ENCODE measurements around the gene PTGES2. TPM values are rescaled to one million over a fixed set of nuclear protein-coding genes. Genes with fewer than 3 reads are reported as not detected.

PTGES2 gene
- 59.1 TPM for polyA plus RNA-seq
- long read RNA-seq, donor 1, transcript PTGES2-202 (7 exons, 2,331 nt) = major isoform, 10 of 10 reads
- long read RNA-seq, donor 1, partial matches to known transcripts = 0 of 10 reads
- long read RNA-seq, donor 1, other reads (novel, unspliced or antisense) = 0 of 10 reads
- long read RNA-seq, donor 2, transcript PTGES2-202 (7 exons, 2,331 nt) = major isoform, 30 of 31 reads
- long read RNA-seq, donor 2, partial matches to known transcripts = 0 of 31 reads
- long read RNA-seq, donor 2, other reads (novel, unspliced or antisense) = 0 of 31 reads
- long read RNA-seq, donor 3 = 0 reads
- long read RNA-seq, donor 4, partial matches to known transcripts = 0 of 1 reads
- long read RNA-seq, donor 4, other reads (novel, unspliced or antisense) = 0 of 1 reads
- long read RNA-seq, donor 5, transcript PTGES2-202 (7 exons, 2,331 nt) = major isoform, 16 of 16 reads
- long read RNA-seq, donor 5, partial matches to known transcripts = 0 of 16 reads
- long read RNA-seq, donor 5, other reads (novel, unspliced or antisense) = 0 of 16 reads
- long read RNA-seq, donor 6, transcript PTGES2-202 (7 exons, 2,331 nt) = major isoform, 15 of 15 reads
- long read RNA-seq, donor 6, partial matches to known transcripts = 0 of 15 reads
- long read RNA-seq, donor 6, other reads (novel, unspliced or antisense) = 0 of 15 reads
- long read RNA-seq, donor 7, transcript PTGES2-202 (7 exons, 2,331 nt) = major isoform, 7 of 7 reads
- long read RNA-seq, donor 7, partial matches to known transcripts = 0 of 7 reads
- long read RNA-seq, donor 7, other reads (novel, unspliced or antisense) = 0 of 7 reads
- long read RNA-seq, donor 8, transcript PTGES2-202 (7 exons, 2,331 nt) = major isoform, 21 of 22 reads
- long read RNA-seq, donor 8, partial matches to known transcripts = 0 of 22 reads
- long read RNA-seq, donor 8, other reads (novel, unspliced or antisense) = 0 of 22 reads
- long read RNA-seq, donor 9, transcript PTGES2-202 (7 exons, 2,331 nt) = major isoform, 13 of 13 reads
- long read RNA-seq, donor 9, partial matches to known transcripts = 0 of 13 reads
- long read RNA-seq, donor 9, other reads (novel, unspliced or antisense) = 0 of 13 reads
- long read RNA-seq, donor 10, transcript PTGES2-202 (7 exons, 2,331 nt) = major isoform, 27 of 33 reads
- long read RNA-seq, donor 10, partial matches to known transcripts = 6 of 33 reads
- long read RNA-seq, donor 10, other reads (novel, unspliced or antisense) = 0 of 33 reads
- long read RNA-seq, donor 11, transcript PTGES2-202 (7 exons, 2,331 nt) = major isoform, 13 of 14 reads
- long read RNA-seq, donor 11, partial matches to known transcripts = 0 of 14 reads
- long read RNA-seq, donor 11, other reads (novel, unspliced or antisense) = 0 of 14 reads

DNA sequence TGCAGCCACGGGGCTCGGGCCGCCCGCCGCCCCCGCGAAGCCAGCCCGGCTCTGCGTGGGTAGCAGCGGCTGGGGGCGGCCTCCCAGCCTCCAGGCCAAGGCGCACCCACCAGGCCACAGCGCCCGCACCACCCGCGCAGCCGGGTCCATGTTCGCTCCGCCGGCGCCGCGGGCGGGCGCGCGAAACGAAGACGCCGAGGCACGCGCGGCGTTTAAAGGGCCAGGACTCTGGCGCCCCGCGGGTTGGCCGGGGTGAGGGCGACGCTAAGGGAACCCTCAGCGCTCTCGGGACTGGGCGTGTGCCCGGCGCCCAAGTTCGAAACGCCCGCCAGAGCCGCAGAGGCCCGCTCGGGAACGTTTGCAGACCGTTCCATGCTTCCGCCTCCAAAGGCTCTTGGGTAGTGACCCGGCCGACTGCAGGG is at the start of gene PTGES2:
Gene PTGES2 (minus strand): TSS at position 162 of the 422 bp plus-strand sequence. CDS start 12 bp downstream, at position 150.
- H3K27me3 ChIP-seq (ENCODE audit: control insufficient read depth, insufficient read depth, low read length) = no peaks in the 10 kb centered on the region
- peaks cover 34% of the 10 kb centered on the region for H3K4me1 ChIP-seq (ENCODE audit: control insufficient read depth, insufficient read depth, low read length)
- WGBS (ENCODE audit: insufficient coverage, low lambda C conversion rate) = no CpG with 5 or more reads among the region's 56 CpGs
- H3K36me3 ChIP-seq (ENCODE audit: control insufficient read depth, insufficient read depth, low read length) = peaks cover 31% of the 10 kb centered on the region
- DNase-seq = peak; percentile 78 to 93
- peak within 1 kb of the TSS; percentile 100 for H3K4me3 ChIP-seq (ENCODE audit: low read length)
- peak within 1 kb of the TSS; percentile 97 for H3K27ac ChIP-seq (ENCODE audit: low read length)
- H3K9me3 ChIP-seq (ENCODE audit: control insufficient read depth, low read depth, low read length) = peaks cover 11% of the 10 kb centered on the region

DNA sequence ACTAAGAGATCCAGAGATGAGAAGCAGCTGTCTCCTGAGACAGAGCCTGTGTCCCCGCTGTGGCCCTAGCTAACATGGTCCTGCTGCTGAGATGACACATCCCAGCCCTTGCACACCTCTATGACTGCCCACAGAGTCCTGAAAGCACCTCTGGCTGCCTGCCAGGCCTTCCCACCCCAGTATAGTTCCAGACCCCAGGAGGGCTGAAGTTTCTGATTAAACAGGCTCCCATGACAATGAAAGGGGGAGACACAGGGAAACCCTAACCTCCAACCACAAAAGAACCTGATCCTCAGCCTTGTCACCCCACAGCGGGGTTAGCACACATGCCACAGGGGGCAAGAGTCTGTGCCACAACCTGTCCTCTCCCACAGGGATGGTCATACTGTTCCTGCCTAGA is 48.2 kb upstream of the PTGES2 start:
- WGBS (ENCODE audit: insufficient coverage, low lambda C conversion rate) = no CpG with 5 or more reads among the region's 2 CpGs
- Histone ChIP-seq H3K36me3 (ENCODE audit: control insufficient read depth, insufficient read depth, low read length) (peaks cover 76% of the 10 kb centered on the region), H3K4me1 (ENCODE audit: control insufficient read depth, insufficient read depth, low read length) (no peaks in the 10 kb centered on the region), H3K27ac (ENCODE audit: low read length) (no peak overlapping the region), H3K4me3 (ENCODE audit: low read length) (no peak overlapping the region), H3K27me3 (ENCODE audit: control insufficient read depth, insufficient read depth, low read length) (no peaks in the 10 kb centered on the region), H3K9me3 (ENCODE audit: control insufficient read depth, low read depth, low read length) (peaks cover 10% of the 10 kb centered on the region)
- DNase-seq = no peak

DNA sequence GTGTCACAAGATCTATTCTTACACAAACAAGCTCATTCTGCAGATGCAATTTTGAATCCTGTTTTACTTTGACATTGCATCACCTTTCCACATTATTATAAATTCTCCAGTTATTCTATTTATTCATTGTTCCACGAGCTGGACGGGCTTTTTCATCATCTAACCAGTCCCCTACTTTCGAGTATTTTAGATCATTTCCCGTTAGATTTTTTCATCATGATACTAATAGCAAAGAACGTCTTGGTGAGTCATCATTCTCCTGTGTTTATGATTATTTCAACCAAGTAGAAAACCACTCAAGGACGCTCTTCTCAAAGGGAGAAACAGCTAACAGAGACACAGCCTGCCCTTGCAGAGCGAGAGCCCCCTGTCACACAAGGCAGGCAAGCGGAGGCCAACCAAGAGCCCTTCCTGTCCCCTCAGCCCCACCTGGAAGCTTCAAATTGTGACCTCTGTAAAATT is 47.6 kb upstream of the PTGES2 start:
- peaks cover 10% of the 10 kb centered on the region for H3K9me3 ChIP-seq (ENCODE audit: control insufficient read depth, low read depth, low read length)
- DNase-seq = no peak
- H3K4me3 ChIP-seq (ENCODE audit: low read length) = no peak overlapping the region
- peaks cover 70% of the 10 kb centered on the region for H3K36me3 ChIP-seq (ENCODE audit: control insufficient read depth, insufficient read depth, low read length)
- H3K27ac ChIP-seq (ENCODE audit: low read length) = no peak overlapping the region
- 92% methylated on average over 5 of the region's 8 CpGs for WGBS (ENCODE audit: insufficient coverage, low lambda C conversion rate)
- H3K27me3 ChIP-seq (ENCODE audit: control insufficient read depth, insufficient read depth, low read length) = no peaks in the 10 kb centered on the region
- no peaks in the 10 kb centered on the region for H3K4me1 ChIP-seq (ENCODE audit: control insufficient read depth, insufficient read depth, low read length)

DNA sequence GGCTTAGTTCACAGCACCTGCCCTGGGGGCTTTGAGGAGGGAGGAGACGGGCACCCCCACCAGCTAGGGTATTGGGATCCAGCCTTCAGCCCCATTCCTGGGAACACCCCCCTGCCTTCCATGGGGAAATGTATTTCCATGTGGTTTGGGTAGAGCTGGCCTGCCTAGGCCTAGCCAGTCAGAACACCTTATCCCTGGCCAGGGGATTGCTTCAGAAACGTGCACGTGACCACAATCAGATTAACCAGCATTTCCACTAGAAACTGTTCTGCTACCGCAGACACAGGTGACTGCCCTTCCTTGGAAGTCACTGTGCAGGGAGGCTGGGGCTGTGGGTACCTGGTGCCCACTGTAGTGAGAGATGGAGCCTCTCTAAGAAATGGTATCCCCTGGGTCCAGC is 46.5 kb upstream of the PTGES2 start:
- Histone ChIP-seq H3K27me3 (ENCODE audit: control insufficient read depth, insufficient read depth, low read length) (no peaks in the 10 kb centered on the region), H3K36me3 (ENCODE audit: control insufficient read depth, insufficient read depth, low read length) (peaks cover 70% of the 10 kb centered on the region), H3K4me1 (ENCODE audit: control insufficient read depth, insufficient read depth, low read length) (no peaks in the 10 kb centered on the region), H3K9me3 (ENCODE audit: control insufficient read depth, low read depth, low read length) (peaks cover 5% of the 10 kb centered on the region), H3K27ac (ENCODE audit: low read length) (no peak overlapping the region), H3K4me3 (ENCODE audit: low read length) (no peak overlapping the region)
- WGBS (ENCODE audit: insufficient coverage, low lambda C conversion rate) = no CpG with 5 or more reads among the region's 4 CpGs
- no peak for DNase-seq

DNA sequence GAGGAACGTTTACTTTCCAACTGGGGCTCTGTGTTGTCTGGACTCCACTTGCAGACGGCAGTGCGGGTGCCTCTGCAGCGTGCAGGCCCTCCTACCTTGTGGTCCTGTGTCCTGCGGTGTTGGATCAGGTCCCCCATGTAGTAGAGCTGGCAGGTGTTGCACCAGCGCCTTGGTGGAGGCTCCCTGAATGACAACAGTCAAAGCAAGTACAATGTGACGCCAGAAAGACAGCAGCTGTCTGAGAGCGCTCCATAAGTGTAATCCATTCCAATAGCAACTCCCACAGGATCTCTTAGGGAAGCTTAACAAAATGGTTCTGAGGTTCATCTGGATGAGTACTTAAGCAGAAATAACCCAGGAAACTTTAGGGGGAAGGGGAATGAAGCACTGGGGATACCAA is 42.4 kb upstream of the PTGES2 start:
- WGBS (ENCODE audit: insufficient coverage, low lambda C conversion rate) = no CpG with 5 or more reads among the region's 8 CpGs
- H3K9me3 ChIP-seq (ENCODE audit: control insufficient read depth, low read depth, low read length) = no peaks in the 10 kb centered on the region
- H3K27me3 ChIP-seq (ENCODE audit: control insufficient read depth, insufficient read depth, low read length) = no peaks in the 10 kb centered on the region
- H3K4me3 ChIP-seq (ENCODE audit: low read length) = no peak overlapping the region
- no peak for DNase-seq
- H3K27ac ChIP-seq (ENCODE audit: low read length) = no peak overlapping the region
- peaks cover 67% of the 10 kb centered on the region for H3K36me3 ChIP-seq (ENCODE audit: control insufficient read depth, insufficient read depth, low read length)
- no peaks in the 10 kb centered on the region for H3K4me1 ChIP-seq (ENCODE audit: control insufficient read depth, insufficient read depth, low read length)

DNA sequence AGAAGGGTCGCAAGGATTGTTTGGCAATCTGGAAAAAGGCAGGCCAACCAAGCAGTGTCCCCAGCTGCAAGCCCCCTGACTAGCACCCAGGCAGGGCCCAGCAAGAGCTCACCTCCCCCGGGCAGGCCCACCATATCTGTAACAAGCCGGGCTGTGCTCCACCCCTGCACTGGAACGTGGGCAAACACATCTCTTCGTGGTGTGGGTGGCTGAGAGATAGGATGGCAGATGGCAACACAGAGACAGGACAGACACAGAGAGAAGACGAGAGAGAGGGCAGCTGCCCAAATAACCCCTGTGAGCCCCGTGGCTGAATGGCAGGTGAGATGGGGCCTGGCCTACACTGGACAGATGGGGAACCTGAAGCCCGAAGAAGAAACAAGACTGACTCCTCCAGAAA is 42.0 kb upstream of the PTGES2 start:
- no peak overlapping the region for H3K4me3 ChIP-seq (ENCODE audit: low read length)
- H3K9me3 ChIP-seq (ENCODE audit: control insufficient read depth, low read depth, low read length) = no peaks in the 10 kb centered on the region
- H3K4me1 ChIP-seq (ENCODE audit: control insufficient read depth, insufficient read depth, low read length) = no peaks in the 10 kb centered on the region
- H3K27me3 ChIP-seq (ENCODE audit: control insufficient read depth, insufficient read depth, low read length) = no peaks in the 10 kb centered on the region
- WGBS (ENCODE audit: insufficient coverage, low lambda C conversion rate) = no CpG with 5 or more reads among the region's 8 CpGs
- H3K27ac ChIP-seq (ENCODE audit: low read length) = no peak overlapping the region
- no peak for DNase-seq
- H3K36me3 ChIP-seq (ENCODE audit: control insufficient read depth, insufficient read depth, low read length) = peaks cover 66% of the 10 kb centered on the region

DNA sequence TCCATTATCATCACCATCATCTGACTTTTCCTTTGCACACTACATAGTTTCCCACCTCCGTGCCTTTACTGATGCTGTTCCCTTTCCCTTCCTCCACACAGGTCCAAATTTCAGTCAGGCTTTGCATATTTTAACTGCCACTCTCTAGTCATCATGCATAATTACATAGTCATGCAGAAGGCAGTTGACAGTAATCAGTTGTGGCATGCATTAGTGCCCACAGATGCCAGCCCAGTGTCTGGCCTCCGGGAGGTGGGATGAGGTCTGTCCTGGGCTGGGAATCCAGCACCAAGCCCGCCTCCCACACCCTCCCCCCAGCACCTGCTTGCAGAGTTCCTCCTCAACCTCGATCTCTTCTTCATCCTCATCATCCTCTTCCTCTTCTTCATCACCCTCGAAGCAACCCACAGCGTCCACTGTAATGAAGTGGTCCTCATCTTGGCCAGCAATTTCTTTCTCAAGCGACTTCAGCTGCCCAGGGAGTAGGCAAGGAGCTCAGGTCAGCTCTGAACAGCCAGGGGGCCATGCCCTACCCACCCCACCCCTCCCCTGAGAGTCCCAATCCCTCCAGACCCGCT is 41.3 kb upstream of the PTGES2 start:
- Histone ChIP-seq H3K36me3 (ENCODE audit: control insufficient read depth, insufficient read depth, low read length) (peaks cover 66% of the 10 kb centered on the region), H3K27ac (ENCODE audit: low read length) (no peak overlapping the region)
- 83% methylated on average over 1 of the region's 8 CpGs for WGBS (ENCODE audit: insufficient coverage, low lambda C conversion rate)

DNA sequence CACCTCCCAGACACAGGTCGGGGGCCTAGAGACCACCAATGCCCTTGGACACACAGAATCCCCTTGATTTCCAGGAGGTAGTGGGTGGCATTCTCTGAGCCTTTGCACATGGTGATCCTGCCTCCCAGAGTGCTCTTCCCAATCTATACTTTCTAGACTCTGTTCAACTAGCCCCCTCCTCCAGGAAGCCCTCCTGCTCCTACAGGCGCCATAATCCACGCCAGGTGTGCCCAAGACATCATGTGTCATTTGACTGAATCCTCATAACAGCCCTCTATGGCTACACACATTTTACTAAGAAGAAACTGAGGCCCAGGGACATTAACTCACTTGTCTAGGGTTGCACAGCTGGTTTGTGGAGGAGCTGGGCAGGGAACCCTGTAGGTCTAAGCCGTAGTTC is 39.7 kb upstream of the PTGES2 start:
- Histone ChIP-seq H3K4me1 (ENCODE audit: control insufficient read depth, insufficient read depth, low read length) (no peaks in the 10 kb centered on the region), H3K27ac (ENCODE audit: low read length) (no peak overlapping the region), H3K27me3 (ENCODE audit: control insufficient read depth, insufficient read depth, low read length) (no peaks in the 10 kb centered on the region), H3K9me3 (ENCODE audit: control insufficient read depth, low read depth, low read length) (no peaks in the 10 kb centered on the region), H3K4me3 (ENCODE audit: low read length) (no peak overlapping the region), H3K36me3 (ENCODE audit: control insufficient read depth, insufficient read depth, low read length) (peaks cover 76% of the 10 kb centered on the region)
- 80% methylated on average over 1 of the region's 4 CpGs for WGBS (ENCODE audit: insufficient coverage, low lambda C conversion rate)
- DNase-seq = no peak

More for the DNA sequence above, 41.3 kb upstream of the PTGES2 start:
- H3K4me3 ChIP-seq (ENCODE audit: low read length) = no peak overlapping the region
- no peak for DNase-seq
- no peaks in the 10 kb centered on the region for H3K9me3 ChIP-seq (ENCODE audit: control insufficient read depth, low read depth, low read length)
- H3K27me3 ChIP-seq (ENCODE audit: control insufficient read depth, insufficient read depth, low read length) = no peaks in the 10 kb centered on the region
- H3K4me1 ChIP-seq (ENCODE audit: control insufficient read depth, insufficient read depth, low read length) = no peaks in the 10 kb centered on the region

DNA sequence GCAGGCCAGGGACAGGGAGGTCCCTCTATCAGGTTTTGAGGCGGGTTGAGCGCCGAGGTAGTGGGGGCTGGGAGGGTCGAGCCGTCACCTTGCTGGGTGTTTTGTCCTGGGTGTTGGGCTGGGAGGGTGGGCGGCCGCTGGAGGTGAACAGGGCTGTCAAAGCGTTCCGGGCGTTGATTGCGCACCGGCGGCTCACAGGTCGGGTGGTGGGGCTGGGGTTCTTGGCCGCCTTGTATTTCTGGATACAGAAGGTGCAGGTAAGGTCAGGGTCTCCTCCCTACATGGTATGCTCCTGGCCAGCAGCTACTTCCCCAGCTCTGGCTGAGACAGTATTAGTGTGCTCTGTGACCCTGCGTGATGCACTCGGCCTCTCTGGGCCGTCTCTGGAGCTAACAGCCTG is 38.6 kb upstream of the PTGES2 start:
- Histone ChIP-seq H3K27ac (ENCODE audit: low read length) (no peak overlapping the region), H3K9me3 (ENCODE audit: control insufficient read depth, low read depth, low read length) (no peaks in the 10 kb centered on the region), H3K36me3 (ENCODE audit: control insufficient read depth, insufficient read depth, low read length) (peaks cover 78% of the 10 kb centered on the region), H3K4me1 (ENCODE audit: control insufficient read depth, insufficient read depth, low read length) (no peaks in the 10 kb centered on the region), H3K27me3 (ENCODE audit: control insufficient read depth, insufficient read depth, low read length) (no peaks in the 10 kb centered on the region), H3K4me3 (ENCODE audit: low read length) (no peak overlapping the region)
- WGBS (ENCODE audit: insufficient coverage, low lambda C conversion rate) = no CpG with 5 or more reads among the region's 18 CpGs
- no peak for DNase-seq

Measured in large intestine (tissue), 12 donors.